HepG2 (cell line): ENCODE results near the gene RNF208. TPM values are rescaled to one million over a fixed set of nuclear protein-coding genes. Genes with fewer than 3 reads are reported as not detected.

Experiments used
- ARHGAP35 ChIP-seq: sonication (generic); formaldehyde crosslinking; IDR thresholded peaks from 2 replicates; pipeline ENCODE4 v1.9.0; 2022; ENCODE audit warnings: mild to moderate bottlenecking, inconsistent platforms, moderate library complexity, missing genetic modification reagents, borderline replicate concordance
- ARNT ChIP-seq: fragments of 450-650 bp; IDR thresholded peaks from 2 replicates; pipeline ENCODE4 v1.6.1; 2017
- ATF7-NPFF ChIP-seq: sonication (generic); formaldehyde crosslinking; IDR thresholded peaks from 2 replicates; pipeline ENCODE4 v1.8.1; 2023; ENCODE audit warnings: mild to moderate bottlenecking, low read depth, missing genetic modification reagents, moderate library complexity
- KLF12 ChIP-seq: sonication (generic); formaldehyde crosslinking; IDR thresholded peaks from 2 replicates; pipeline ENCODE4 v1.4.0; 2020; ENCODE audit warnings: missing genetic modification reagents, borderline replicate concordance
- NRL ChIP-seq: sonication (generic); formaldehyde crosslinking; IDR thresholded peaks from 2 replicates; pipeline ENCODE4 v1.5.0; 2020; ENCODE audit warnings: missing genetic modification reagents, mild to moderate bottlenecking, moderate library complexity, borderline replicate concordance
- PAX8 ChIP-seq: sonication (generic); formaldehyde crosslinking; IDR thresholded peaks from 2 replicates; pipeline ENCODE4 v1.8.0; 2022; ENCODE audit warnings: mild to moderate bottlenecking, missing genetic modification reagents, borderline replicate concordance
- PITX1 ChIP-seq: sonication (generic); formaldehyde crosslinking; IDR thresholded peaks from 2 replicates; pipeline ENCODE4 v1.5.1; 2020; ENCODE audit warnings: mild to moderate bottlenecking, missing genetic modification reagents
- RBM22 ChIP-seq: fragments of 200-400 bp; formaldehyde crosslinking; optimal IDR thresholded peaks from 2 replicates; pipeline ENCODE3; 2017; ENCODE audit warnings: mild to moderate bottlenecking, low read length, moderate library complexity
- STAG1 ChIP-seq: sonication (generic); formaldehyde crosslinking; IDR thresholded peaks from 2 replicates; pipeline ENCODE4 v1.4.0; 2020; ENCODE audit warnings: missing genetic modification reagents
- TFDP1 ChIP-seq: IDR thresholded peaks from 2 replicates; pipeline ENCODE4 v1.6.1; 2016; ENCODE audit warnings: missing compliant biosample characterization, missing genetic modification reagents, borderline replicate concordance
- THAP11 ChIP-seq: IDR thresholded peaks from 2 replicates; pipeline ENCODE4 v1.6.1; 2016; ENCODE audit warnings: missing biosample characterization, missing genetic modification reagents
- TMF1 ChIP-seq: sonication (generic); formaldehyde crosslinking; IDR thresholded peaks from 2 replicates; pipeline ENCODE4 v1.8.1; 2022; ENCODE audit warnings: low read depth, missing genetic modification reagents
- ZBED4 ChIP-seq: sonication (generic); formaldehyde crosslinking; IDR thresholded peaks from 2 replicates; pipeline ENCODE4 v1.4.0; 2020; ENCODE audit warnings: missing genetic modification reagents, borderline replicate concordance
- ZFP36 ChIP-seq: fragments of 150-350 bp; IDR thresholded peaks from 2 replicates; pipeline ENCODE4 v1.6.1; 2018; ENCODE audit warnings: borderline replicate concordance, low read length, low read depth; ENCODE audit not compliant: partially characterized antibody
- ZNF136 ChIP-seq: sonication (generic); formaldehyde crosslinking; IDR thresholded peaks from 2 replicates; pipeline ENCODE4 v1.8.1; 2022; ENCODE audit warnings: low read depth, mild to moderate bottlenecking, moderate library complexity, missing genetic modification reagents
- ZNF274 ChIP-seq: sonication (generic); formaldehyde crosslinking; IDR thresholded peaks from 2 replicates; pipeline ENCODE4 v1.5.1; 2020; ENCODE audit warnings: mild to moderate bottlenecking, missing genetic modification reagents
- ZNF331 ChIP-seq: sonication (generic); formaldehyde crosslinking; IDR thresholded peaks from 2 replicates; pipeline ENCODE4 v1.4.0; 2020; ENCODE audit warnings: missing genetic modification reagents
- ZNF451 ChIP-seq: sonication (generic); formaldehyde crosslinking; IDR thresholded peaks from 2 replicates; pipeline ENCODE4 v1.5.0; 2020; ENCODE audit warnings: mild to moderate bottlenecking, missing genetic modification reagents
- ZNF484 ChIP-seq: sonication (generic); formaldehyde crosslinking; IDR thresholded peaks from 2 replicates; pipeline ENCODE4 v1.5.1; 2020; ENCODE audit warnings: mild to moderate bottlenecking, low read depth, missing genetic modification reagents, borderline replicate concordance
- ZNF772 ChIP-seq: sonication (generic); formaldehyde crosslinking; IDR thresholded peaks from 2 replicates; pipeline ENCODE4 v1.5.0; 2020; ENCODE audit warnings: mild to moderate bottlenecking, missing genetic modification reagents
- ZSCAN25 ChIP-seq: sonication (generic); formaldehyde crosslinking; IDR thresholded peaks from 2 replicates; pipeline ENCODE4 v1.8.0; 2022; ENCODE audit warnings: mild to moderate bottlenecking, missing genetic modification reagents
- ZSCAN5A ChIP-seq: sonication (generic); formaldehyde crosslinking; IDR thresholded peaks from 2 replicates; pipeline ENCODE4 v1.8.0; 2022; ENCODE audit warnings: mild to moderate bottlenecking, missing genetic modification reagents, borderline replicate concordance
- polyA plus RNA-seq, 8 experiments: library from polyadenylated mRNA; depleted of rRNA in 3 of 8; stranded (reverse) in 7 of 8; unstranded in 1 of 8; fragments of >200 nt; fragmentation: Illumina TruSeq in 4 of 8; extraction: Trizol in 4 of 8; gene quantifications; 2 replicates each; pipeline versions ENCODE4 v1.2.1 to v1.2.3, GENCODE V29; 2011 to 2016; ENCODE audit warnings: low read depth in 4 of 8, missing spikeins in 1 of 8, mixed read lengths in 1 of 8; ENCODE audit not compliant: insufficient read depth in 1 of 8
- total RNA-seq, 5 experiments: library from RNA; depleted of rRNA; stranded (reverse); fragments of >200 nt; fragmentation: Illumina TruSeq; extraction: Trizol; gene quantifications; 2 replicates each; pipeline ENCODE4 v1.2.3, GENCODE V29; 2016; ENCODE audit warnings: low read depth in 1 of 5

Gene RNF208
- total and polyA plus RNA-seq, 2 of the 13 experiments (the other 11 are each of a cell fraction or from before 2014, with no cell fraction given), result 1.6 to 2.1 TPM

GRCh38 chr9:137235424-137236237 is 13.6 kb upstream of the RNF208 start (continued):
- peak; percentile 57 for TF ChIP-seq ZFP36
- peak; percentile 88 for TF ChIP-seq ZSCAN25
- TF ChIP-seq ZNF772 (CRISPR knock-in tag), result no peak
- TF ChIP-seq ZNF484, result no peak
- TF ChIP-seq THAP11, result peak; percentile 35; the same call in 1 of the 2 replicates
- TF ChIP-seq ZNF274, result peak; percentile 85; the same call in 1 of the 2 replicates
- 0 out of 2 replicates have a peak, but pooled peaks have one; percentile 12 for TF ChIP-seq KLF12 (CRISPR knock-in tag)
- TF ChIP-seq NRL, result peak; percentile 12; the same call in 1 of the 2 replicates
- peak; percentile 22; the same call in 1 of the 2 replicates for TF ChIP-seq TMF1 (CRISPR knock-in tag)
- TF ChIP-seq ARNT, result no peak
- no peak for TF ChIP-seq ZNF451
- TF ChIP-seq RBM22, result no peak
- no peak; the same call in none of the 2 replicates for TF ChIP-seq STAG1 (CRISPR knock-in tag)
- TF ChIP-seq ATF7-NPFF, result peak; percentile 46; the same call in 1 of the 2 replicates
- TF ChIP-seq ARHGAP35 (CRISPR knock-in tag), result no peak
- TF ChIP-seq PAX8 (CRISPR knock-in tag), result no peak
- TF ChIP-seq ZNF136 (CRISPR knock-in tag), result no peak
- peak; percentile 61; the same call in 1 of the 2 replicates for TF ChIP-seq TFDP1 (CRISPR knock-in tag)
- TF ChIP-seq PITX1 (CRISPR knock-in tag), result no peak
- TF ChIP-seq ZBED4 (CRISPR knock-in tag), result no peak
- TF ChIP-seq ZSCAN5A (CRISPR knock-in tag), result 0 out of 2 replicates have a peak, but pooled peaks have one; percentile 43
- TF ChIP-seq ZNF331 (CRISPR knock-in tag), result 0 out of 2 replicates have a peak, but pooled peaks have one; percentile 18
